Hepatocyte (in vitro differentiated cells): Measurements from ENCODE around the gene UBE2E1.

ENCODE experiments used
- EZH2 ChIP-seq: fragments of 200-600 bp; sonication (generic); IDR thresholded peaks from 2 replicates; pipeline ENCODE4 v1.6.1; 2016; ENCODE audit warnings: antibody characterized with exemption, mild to moderate bottlenecking, borderline replicate concordance
- TF ChIP-seq, protein P1 (sequence below): fragments of 200-600 bp; sonication (generic); IDR thresholded peaks from 2 replicates; pipeline ENCODE4 v1.5.1; 2016; ENCODE audit warnings: antibody characterized with exemption, mild to moderate bottlenecking; ENCODE audit not compliant: poor library complexity

DNA sequence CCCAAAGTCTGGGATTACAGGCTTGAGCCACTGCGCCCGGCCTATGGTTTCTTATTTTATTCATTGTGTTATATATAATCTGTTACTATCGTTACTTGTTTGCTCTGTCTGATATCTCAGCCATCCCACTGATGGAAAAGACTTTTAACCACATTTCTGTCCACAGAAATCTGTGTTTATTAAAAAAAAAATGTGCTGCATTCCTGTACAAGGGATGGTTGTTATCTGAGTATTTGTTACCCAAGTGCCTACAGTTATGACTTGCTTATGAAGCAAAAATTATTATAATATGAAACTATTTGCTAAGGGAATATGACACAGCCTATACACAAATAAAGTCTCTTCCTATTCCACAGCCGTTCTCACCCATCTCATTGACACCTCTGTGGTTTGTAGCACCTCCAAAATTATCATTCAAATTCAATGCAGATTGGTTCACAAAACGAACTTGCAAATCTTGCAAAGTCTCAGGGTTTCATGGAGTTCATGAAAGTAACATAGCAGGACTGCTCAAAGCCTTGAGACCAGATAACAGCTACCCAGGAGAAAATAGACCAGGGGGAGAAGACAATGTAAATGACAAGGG is 47.4 kb upstream of the UBE2E1 start:
- no peak for TF ChIP-seq EZH2
- TF ChIP-seq, protein P1, sequence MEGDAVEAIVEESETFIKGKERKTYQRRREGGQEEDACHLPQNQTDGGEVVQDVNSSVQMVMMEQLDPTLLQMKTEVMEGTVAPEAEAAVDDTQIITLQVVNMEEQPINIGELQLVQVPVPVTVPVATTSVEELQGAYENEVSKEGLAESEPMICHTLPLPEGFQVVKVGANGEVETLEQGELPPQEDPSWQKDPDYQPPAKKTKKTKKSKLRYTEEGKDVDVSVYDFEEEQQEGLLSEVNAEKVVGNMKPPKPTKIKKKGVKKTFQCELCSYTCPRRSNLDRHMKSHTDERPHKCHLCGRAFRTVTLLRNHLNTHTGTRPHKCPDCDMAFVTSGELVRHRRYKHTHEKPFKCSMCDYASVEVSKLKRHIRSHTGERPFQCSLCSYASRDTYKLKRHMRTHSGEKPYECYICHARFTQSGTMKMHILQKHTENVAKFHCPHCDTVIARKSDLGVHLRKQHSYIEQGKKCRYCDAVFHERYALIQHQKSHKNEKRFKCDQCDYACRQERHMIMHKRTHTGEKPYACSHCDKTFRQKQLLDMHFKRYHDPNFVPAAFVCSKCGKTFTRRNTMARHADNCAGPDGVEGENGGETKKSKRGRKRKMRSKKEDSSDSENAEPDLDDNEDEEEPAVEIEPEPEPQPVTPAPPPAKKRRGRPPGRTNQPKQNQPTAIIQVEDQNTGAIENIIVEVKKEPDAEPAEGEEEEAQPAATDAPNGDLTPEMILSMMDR = no peak
